RWPE1 (cell line): Measurements from ENCODE around the gene PODN.

Experiments used
- CTCF ChIA-PET: fragments of 350-600 bp; sonication (Branson Sonifier 250); formaldehyde crosslinking; extraction: SDS; loops from one replicate; lab custom pipeline; 2021; lab: Yijun Ruan, JAX
- POLR2A ChIA-PET: fragments of 400-600 bp; formaldehyde crosslinking; extraction: SDS; loops from one replicate; lab custom pipeline; 2020; ENCODE audit warnings: antibody characterized with exemption; ENCODE audit not compliant: low non-redundant PET; lab: Yijun Ruan, JAX
- DNase-seq: peaks from one replicate; pipeline ENCODE4 v3.0.0; 2012; ENCODE audit warnings: low spot score
- H3K27ac ChIP-seq: fragments of 450-650 bp; 2 replicates; pipeline ENCODE4 v1.5.1; 2017
- CTCF ChIP-seq: fragments of 450-650 bp; conservative IDR thresholded peaks from 2 replicates; pipeline ENCODE4 v1.5.1; 2017; ENCODE audit warnings: low read depth, mild to moderate bottlenecking

PODN gene, protein sequence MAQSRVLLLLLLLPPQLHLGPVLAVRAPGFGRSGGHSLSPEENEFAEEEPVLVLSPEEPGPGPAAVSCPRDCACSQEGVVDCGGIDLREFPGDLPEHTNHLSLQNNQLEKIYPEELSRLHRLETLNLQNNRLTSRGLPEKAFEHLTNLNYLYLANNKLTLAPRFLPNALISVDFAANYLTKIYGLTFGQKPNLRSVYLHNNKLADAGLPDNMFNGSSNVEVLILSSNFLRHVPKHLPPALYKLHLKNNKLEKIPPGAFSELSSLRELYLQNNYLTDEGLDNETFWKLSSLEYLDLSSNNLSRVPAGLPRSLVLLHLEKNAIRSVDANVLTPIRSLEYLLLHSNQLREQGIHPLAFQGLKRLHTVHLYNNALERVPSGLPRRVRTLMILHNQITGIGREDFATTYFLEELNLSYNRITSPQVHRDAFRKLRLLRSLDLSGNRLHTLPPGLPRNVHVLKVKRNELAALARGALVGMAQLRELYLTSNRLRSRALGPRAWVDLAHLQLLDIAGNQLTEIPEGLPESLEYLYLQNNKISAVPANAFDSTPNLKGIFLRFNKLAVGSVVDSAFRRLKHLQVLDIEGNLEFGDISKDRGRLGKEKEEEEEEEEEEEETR

GRCh38 chr1:53061859-53062707, at the start of gene PODN:
Gene PODN (plus strand): TSS chr1:53062213. CDS start chr1:53069856, 7,643 bp downstream.
- CTCF ChIA-PET = no interaction called here
- no peak within 1 kb of the TSS for H3K27ac ChIP-seq
- DNase-seq = peak; percentile 9
- no peak for TF ChIP-seq CTCF
- POLR2A ChIA-PET = no interaction called here

- CTCF ChIA-PET = interaction anchor here (1.3 kb wide), 1 partner anchor 94 kb away, joined by 4 read pairs; the partner anchor contains the start of gene ECHDC2
- POLR2A ChIA-PET = interaction anchor here (0.6 kb wide), 1 partner anchor 131 kb away, joined by 3 read pairs; no protein-coding TSS in a partner anchor
- DNase-seq = peak; percentile 81
- TF ChIP-seq CTCF = no peak
- no peak overlapping the region for H3K27ac ChIP-seq
These were observed 47.1 kb upstream of the PODN start for GRCh38 chr1:53014791-53015507.

DNA sequence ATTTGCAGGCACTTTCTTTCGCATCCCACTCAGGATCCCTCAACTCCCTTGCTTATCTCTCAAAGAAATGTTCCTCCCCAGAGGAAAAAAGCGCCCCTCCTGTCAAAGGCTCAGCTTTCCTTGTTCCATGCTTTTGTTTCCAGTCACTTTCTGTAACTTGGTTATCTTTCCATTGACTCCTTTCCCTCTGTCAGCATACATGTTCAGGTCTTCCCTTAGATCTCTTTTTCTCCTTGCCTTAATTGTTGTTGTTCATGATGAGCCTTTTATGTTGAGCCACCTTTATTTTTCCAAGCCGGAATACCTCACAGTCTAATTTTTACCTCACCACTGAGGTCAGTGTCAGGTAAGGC, 46.5 kb upstream of the PODN start:
- no peak overlapping the region for H3K27ac ChIP-seq
- ChIA-PET CTCF (interaction anchor here (1.3 kb wide), 1 partner anchor 94 kb away, joined by 4 read pairs; the partner anchor contains the start of gene ECHDC2), POLR2A (no interaction called here)
- TF ChIP-seq CTCF = no peak
- DNase-seq = peak; percentile 11

DNA sequence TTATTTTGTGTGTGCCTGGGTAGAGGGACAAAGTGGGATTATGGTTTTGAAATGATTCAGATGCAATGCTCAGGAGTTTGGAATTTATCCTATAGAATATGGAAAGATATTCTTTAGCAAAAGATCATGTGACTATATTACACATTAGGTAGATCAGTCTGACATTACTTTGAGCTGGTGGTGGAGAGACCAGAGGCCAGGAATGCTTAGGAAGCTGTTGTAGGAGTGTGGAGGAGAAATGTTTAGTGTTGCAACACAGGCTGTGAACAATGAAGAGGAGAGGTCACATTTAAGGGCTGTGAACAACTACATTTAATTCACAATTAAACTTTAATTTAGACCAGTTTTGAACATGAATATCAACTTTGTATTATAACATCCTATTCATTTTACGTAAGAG, 45.3 kb upstream of the PODN start:
- ChIA-PET CTCF (interaction anchor here (1.3 kb wide), 1 partner anchor 95 kb away, joined by 4 read pairs; the partner anchor contains the start of gene ECHDC2), POLR2A (interaction anchor here (0.6 kb wide), 1 partner anchor 25 kb away, joined by 5 read pairs; no protein-coding TSS in a partner anchor)
- no peak for TF ChIP-seq CTCF

GRCh38 chr1:53020588-53020987, 41.4 kb upstream of the PODN start:
- no peak for DNase-seq
- no peak overlapping the region for H3K27ac ChIP-seq
- TF ChIP-seq CTCF = no peak
- ChIA-PET POLR2A (interaction anchor here (0.8 kb wide), 1 partner anchor 253 kb away, joined by 3 read pairs; no protein-coding TSS in a partner anchor), CTCF (no interaction called here)

More for the DNA sequence above, 45.3 kb upstream of the PODN start:
- no peak for DNase-seq
- no peak overlapping the region for H3K27ac ChIP-seq
